DMS53 treated with DMSO at 0.1 percent for 48 hours (cell line): Measurements from ENCODE around the gene LPIN1.

ENCODE experiments used
- DNase-seq: peaks from one replicate; lab custom pipeline; 2025; ENCODE audit not compliant: unreplicated experiment; lab: John Stamatoyannopoulos, UW

Gene LPIN1

DNA sequence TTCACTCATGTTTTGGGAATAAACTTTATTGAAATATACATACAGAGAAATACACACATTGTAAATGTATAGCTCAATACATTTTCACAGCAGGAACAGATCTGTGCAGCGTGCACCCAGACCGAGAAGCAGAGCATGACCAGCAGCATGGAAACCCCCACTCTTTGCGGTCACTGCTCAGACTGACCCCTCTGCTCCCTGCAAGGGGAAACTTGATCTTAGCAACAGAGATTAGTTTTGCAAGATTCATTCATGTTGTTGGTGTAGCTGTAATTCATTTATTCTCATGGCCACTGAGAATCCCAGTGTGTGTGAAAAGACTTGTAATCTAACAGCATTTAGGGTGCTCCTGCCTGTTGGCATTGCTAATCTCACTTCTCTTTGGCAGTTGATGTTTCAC, 35.2 kb downstream of the LPIN1 start:
- no peak for DNase-seq

DNA sequence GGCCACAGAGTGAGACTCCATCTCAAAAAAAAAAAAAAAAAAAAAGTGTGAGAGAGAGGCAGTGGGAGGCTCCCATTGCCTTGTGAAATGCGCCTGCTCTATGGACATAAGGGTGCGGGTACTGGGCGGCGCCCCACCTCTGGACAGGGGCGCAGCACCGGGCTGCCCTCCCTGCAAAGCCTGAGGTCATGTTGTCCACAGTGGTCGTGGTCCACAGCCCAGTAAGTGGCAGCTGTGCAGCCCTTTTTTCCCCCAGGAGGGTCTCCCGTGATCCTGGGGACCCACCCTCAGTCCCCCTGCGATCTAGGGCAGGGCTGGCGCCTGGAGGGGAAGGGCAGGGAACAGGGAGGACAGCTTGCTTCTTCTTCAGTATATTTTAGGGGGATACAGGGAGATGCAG, 37.8 kb downstream of the LPIN1 start:
- no peak for DNase-seq

DNA sequence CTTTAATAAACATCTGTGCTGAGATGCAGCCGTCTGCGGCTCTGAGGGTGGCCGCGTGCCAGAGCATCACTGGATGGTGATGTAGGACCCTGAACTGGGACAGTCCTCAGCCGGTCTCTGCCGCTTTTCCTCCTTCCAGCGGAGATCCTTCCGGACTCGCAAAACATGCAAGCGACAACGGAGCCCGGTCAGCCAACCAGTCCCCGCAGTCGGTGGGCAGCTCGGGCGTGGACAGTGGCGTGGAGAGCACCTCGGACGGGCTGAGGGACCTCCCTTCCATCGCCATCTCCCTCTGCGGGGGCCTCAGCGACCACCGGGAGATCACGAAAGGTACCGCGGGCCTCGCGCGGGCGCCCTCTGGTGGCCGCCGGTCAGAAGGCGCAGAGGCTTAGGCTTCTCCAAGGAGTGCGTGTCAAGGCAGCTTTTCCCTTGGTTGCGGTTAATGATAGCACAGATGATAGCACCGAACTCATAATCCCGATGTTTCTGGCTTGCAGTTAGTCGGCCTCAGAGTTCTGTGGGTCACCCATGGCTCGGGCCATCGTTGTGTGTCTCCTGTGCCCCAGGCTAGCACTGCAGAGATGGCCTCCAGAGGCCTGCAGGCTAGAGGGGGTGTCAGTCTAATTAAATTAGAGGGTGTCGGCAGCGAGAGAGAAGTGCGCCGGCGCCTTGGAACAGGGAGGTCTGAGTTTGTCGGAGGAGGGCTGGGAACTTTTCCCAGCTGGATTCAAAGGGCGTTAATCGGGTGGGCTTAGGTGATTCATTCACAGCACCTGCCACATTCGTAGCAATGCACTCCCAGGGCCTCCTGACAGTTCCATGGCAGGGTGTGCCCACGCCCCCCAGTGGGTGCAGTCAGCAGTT, 38.5 kb downstream of the LPIN1 start:
- no peak for DNase-seq

- no peak for DNase-seq
Observed at GRCh38 chr2:11785611-11785940, 39.1 kb downstream of the LPIN1 start.

DNA sequence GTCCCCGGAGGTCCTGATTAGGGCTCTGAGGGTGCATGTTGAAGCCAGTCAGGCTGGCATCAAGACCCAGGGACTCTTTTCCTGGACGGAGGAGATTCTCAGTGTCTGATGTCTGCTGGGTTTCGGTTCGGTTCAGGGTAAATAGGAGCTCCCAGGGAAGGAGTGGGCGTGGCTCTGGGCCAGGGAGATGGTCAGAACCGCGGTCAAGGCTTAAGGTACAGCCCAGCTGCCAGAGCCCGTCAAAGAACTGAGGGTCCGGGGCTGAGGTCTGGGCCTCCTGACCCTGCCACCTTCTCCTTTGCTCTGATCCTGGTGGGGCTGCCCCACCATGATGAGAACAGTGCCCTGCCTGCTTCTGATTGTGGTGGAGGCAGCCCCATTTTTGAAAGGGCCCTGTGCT, 39.8 kb downstream of the LPIN1 start:
- no peak for DNase-seq

- no peak for DNase-seq
Observed at GRCh38 chr2:11786592-11786991, 40.2 kb downstream of the LPIN1 start.

DNA sequence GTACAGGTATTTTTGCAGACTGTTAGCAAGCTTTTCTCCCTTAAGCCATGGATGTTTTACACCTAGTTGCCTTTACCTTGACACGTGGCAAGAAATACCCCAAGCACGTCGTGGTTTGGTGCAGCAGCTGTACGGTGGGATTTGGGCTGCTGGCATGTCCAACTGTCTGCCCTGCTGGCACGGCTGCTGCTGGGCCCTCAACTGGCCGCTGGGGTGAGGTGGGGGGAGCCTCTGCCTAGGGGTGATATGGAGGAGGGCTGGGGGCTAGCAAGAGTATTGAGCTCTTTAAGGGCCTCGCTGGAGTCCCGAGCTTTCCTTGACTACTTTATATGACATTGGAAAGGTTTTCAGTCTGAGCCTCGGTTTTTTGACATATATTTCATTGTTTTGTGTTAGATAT, 41.6 kb downstream of the LPIN1 start:
- DNase-seq: no peak

- no peak for DNase-seq
Observed at GRCh38 chr2:11788461-11789124, 42.2 kb downstream of the LPIN1 start.

GRCh38 chr2:11789243-11789642, 42.8 kb downstream of the LPIN1 start:
- DNase-seq: no peak

DNA sequence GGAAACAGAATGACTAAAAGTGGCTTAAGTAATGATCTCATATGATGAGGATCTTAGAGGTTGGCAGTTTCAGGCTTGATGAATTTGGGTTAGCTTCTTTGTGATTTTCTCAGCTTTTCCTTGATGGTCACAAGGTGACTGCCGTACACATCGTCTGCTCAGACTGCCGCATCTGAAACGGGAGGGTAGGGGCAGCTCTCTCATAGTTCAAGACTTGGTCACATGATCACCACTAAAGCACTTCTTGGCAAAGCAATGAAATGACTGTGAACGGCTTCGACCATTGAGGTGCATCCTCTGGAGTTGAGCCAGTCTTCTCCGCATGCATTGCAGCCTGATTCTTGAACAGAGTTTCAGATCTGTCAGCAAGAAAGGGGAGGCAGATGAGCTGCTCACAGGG, 43.8 kb downstream of the LPIN1 start:
- DNase-seq: no peak

- no peak for DNase-seq
Observed at GRCh38 chr2:11795590-11795989, 49.2 kb downstream of the LPIN1 start.

DNA sequence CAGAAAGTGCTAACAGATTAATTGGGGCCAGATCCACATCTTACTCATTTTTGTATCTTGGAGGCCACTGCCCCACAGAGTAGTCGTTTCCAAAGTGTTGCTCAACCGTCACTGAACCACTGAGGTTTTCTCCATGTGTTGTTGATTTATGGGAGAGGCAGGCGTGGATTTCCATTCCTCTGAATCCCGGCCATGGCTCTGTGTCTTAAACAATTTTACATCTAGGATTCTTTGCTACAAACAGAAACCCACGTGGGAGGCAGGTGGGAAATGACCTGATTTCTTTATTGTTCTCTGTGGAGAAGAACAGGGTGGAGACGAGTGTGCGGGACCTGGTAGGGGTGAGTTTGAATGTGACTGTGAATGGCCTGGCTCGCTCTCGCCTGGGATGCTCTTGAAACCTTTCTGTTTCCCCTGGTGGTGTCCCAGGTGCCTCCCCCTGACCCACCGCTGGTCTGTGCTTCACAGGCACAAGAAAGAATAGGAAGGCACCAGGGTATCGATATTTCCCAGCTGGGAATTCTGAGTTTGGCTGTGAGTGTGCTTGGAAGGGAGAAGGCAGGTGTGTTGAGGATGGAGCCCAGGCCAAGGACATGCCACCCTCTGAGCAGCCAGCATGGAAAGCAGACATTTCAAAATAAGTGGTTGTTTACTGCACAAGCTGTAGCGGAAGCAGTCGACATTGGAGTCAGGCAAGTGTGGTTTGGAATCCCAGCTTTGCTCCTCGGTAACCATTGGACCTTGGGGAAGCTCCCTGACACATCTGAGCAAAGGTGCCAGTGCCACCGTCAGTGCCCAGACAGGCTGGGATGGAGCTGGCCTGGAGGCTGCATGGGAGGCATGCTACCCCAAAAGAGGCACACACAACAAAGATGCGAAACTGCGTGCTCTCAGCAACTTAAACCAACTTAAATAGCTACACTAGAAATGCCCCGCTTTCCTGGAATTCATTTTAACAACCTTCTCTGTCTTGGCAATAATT, 50.0 kb downstream of the LPIN1 start:
- DNase-seq: no peak

- DNase-seq: no peak
Observed at GRCh38 chr2:11797846-11798245, 51.4 kb downstream of the LPIN1 start.

GRCh38 chr2:11798701-11799435, 52.4 kb downstream of the LPIN1 start:
- no peak for DNase-seq

DNA sequence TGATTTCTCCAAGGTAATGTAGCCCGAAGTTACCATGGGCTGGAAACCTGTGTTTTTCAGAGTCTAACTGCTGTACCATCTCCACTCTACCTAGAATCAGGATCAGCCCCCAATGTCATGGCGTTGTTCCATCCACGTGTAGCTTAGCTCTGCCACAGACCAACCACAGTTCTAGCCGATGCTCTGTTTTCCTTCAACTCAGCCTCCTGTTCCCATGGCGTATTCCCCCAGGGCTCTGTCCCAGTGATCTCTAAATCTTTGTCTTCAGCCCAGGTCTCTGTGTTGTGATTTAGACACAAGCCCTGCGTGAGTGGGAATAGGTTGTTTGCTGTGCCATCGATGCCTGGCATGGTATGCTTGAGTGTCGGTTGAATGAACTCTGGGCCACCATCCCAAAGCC, 53.4 kb downstream of the LPIN1 start:
- DNase-seq: no peak

DNA sequence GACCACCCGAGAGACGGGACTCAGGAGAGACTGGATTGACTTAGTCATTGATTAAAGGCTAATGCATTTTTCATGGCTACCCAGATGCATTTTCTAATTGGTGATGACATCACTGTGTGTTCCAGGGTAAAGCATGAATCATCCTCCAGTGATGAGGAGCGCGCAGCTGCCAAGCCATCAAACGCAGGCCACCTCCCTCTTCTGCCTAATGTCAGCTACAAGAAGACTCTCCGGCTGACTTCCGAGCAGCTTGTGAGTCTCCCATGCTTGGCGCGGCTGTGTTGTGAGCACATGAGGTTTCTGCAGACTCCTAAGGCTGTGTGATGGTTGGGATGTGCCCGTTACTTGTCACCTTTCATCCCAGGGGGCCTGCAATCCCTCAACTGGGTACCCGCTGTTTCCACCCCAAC, 56.4 kb downstream of the LPIN1 start:
- no peak for DNase-seq

- no peak for DNase-seq
Observed at GRCh38 chr2:11805024-11805423, 58.6 kb downstream of the LPIN1 start.

- no peak for DNase-seq
Observed at GRCh38 chr2:11805920-11806319, 59.5 kb downstream of the LPIN1 start.

DNA sequence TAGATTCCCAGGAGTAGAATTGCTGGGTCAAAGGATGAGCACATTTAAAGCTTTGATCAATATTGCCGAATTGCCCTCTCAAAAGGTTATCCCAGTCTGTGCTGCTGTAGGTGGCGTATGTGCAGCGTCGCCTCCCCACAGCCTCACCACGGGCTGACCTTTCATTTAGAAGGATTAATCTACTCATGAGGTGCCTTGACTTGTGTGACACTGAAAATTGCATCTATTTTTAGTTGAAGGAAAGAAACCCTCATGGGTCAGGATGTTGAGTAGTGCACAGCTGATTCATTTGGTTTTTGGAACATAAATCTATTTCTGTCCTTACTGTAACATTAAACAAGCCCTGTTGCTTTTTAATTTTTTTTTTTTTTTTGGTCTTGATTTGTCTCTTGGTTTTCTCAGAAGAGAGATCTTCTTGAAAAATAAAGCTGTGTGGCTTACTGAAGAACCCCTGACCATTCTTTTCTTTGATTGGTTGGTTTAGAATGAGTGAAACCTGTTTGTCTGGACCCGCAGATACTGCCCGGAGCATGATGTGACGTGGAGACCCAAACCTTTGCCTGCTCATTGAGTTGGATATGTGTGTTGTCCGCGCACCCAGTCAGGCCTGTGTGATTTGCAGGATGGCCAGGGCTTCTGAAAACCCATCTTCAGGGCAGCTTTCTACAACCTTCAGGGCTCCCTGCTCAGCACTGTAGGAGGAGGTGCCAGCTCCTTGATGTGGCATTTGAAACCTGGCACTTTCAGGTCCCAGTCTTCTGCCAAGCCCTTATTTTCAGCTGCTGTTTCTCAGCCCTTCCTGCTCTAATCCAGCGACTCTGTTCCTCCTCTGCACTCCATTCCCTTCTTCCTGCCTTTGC, 61.0 kb downstream of the LPIN1 start:
- no peak for DNase-seq

DNA sequence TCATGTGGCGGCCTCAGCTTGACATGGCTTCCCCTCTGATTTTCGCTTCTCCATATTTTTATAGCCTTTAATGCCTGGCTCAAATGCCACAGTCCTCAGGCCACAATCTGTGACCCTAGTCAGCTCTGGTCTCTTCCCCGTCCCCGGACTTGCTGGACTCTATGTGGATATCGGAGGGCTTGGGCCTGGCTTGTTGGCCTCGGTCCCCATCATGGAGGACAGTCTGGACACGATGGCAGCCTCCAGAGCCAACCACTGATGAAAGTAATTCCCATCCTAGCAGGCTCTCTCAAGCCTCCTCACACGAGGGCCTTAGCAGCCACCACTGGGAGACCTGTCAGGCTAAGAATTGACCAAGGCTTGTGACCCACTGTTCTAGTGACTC, 61.6 kb downstream of the LPIN1 start:
- no peak for DNase-seq
